Measurements from ENCODE around the gene PCSK1N. TPM values are rescaled to one million over a fixed set of nuclear protein-coding genes. Genes with fewer than 3 reads are reported as not detected.

The PCSK1N gene
- total RNA-seq, 1 donor from 2014 or later, result 4.5 TPM

DNA sequence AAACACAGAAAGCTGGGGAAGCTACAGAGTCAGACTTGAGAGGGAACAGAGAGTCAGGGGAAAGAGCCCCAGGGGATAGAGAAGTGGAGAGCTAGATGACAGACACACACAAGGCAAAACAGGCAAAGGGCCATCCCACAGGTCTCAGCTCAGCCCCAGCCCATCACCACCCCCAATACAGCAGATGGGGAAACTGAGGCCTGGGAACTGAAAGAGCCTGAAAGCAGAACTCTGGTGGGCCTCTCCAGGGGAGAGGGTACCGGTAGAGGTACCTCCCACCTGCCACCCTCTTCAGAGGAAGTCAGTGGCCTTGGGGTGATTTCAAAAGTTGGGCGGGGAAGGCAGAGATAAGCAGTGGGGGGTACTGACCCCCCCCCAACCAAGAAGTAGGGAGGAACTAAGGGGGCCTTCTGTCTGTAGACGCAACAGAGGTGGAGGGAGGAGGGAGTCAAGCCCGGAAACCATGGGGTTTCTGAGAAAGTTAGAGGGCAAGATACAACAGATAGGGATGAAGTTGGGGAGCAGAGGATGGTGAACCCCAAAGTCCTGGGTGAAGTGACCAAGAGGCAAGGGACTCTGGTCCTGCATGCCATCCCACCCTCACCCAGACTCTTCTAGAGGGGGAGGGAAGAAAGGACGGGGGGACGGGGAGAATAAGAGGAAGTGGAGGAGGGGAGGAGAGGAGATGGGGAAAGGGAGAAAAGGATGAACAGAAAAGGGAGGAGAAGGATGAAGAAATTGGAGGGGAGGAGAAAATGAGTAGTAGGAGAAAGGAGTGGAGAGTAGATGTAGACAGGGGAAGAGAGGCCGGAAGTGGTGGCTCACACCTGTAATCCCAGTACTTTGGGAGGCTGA lies 45.8 kb downstream of the PCSK1N start:
- DNase-seq (ENCODE audit: low spot score), result no peak

- no peak for DNase-seq (ENCODE audit: low spot score)
Observed at GRCh38 chrX:48787505-48788443, 47.6 kb downstream of the PCSK1N start.

DNA sequence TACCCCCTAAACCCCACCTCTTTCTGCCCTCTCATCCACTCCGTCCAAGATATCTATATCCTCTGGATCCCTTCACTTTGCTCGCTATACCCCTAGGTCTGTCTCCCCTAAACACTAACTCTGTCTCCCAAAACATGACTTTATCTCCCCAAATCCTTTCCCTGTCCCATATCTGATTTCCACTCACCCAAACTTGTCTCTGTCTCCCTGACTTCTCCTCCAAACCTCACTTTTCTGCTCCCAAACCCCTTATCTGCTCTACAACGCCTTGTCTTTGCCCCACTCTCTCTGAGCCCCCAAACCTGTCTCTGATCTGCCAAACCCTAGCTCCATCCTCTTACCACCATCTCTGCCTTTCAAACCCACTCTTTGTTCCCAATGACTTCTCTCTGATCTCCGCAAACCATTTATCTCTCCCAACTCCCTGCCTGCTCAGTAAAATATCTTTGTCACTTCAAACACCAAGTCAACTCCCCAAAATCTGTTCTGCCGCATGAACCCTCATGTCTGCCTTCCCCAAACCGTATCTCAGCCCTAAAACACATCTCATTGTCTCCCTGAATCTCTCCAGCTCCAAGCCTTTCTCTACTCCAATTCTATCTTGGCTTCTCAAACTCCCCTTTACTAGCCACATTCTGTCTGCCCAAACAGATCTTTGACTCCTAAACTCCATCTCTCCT lies 48.4 kb downstream of the PCSK1N start:
- DNase-seq (ENCODE audit: low spot score), result no peak

GRCh38 chrX:48786341-48786800 lies 49.0 kb downstream of the PCSK1N start, which contains the start of gene GATA1:
GATA1 (plus strand) TSS chrX:48786590; CDS start chrX:48791110, 4,520 bp downstream.
- DNase-seq (ENCODE audit: low spot score), result no peak

GRCh38 chrX:48785540-48786214 lies 49.7 kb downstream of the PCSK1N start:
- DNase-seq (ENCODE audit: low spot score), result no peak

GRCh38 chrX:48785186-48785539 lies 50.2 kb downstream of the PCSK1N start:
- DNase-seq (ENCODE audit: low spot score), result no peak

- no peak for DNase-seq (ENCODE audit: low spot score)
Observed at GRCh38 chrX:48784726-48785125, 50.7 kb downstream of the PCSK1N start.

- no peak for DNase-seq (ENCODE audit: low spot score)
Observed at GRCh38 chrX:48782795-48783194, 52.6 kb downstream of the PCSK1N start.

- DNase-seq (ENCODE audit: low spot score), result no peak
Observed at GRCh38 chrX:48782216-48782615, 53.2 kb downstream of the PCSK1N start.

DNA sequence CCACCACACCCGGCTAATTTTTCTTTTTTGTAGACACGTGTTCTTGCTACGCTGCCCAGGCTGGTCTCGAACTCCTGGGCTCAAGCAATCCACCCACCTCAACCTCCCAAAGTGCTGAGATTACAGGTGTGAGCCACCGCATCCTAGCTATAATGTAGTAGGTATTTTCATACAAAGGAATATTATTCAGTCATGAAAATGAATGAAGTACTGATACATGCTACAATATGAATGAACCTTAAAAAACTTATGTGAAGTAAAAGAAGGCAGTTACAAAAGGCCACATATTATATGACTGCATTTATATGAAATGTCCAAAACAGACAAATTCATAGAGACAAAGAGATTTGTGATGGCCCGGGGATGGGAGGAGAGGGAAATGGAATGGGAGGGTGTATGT lies 53.7 kb downstream of the PCSK1N start:
- DNase-seq (ENCODE audit: low spot score), result no peak

Other genes starting within 250 kb of the PCSK1N start
- gene WDR13, start 238.1 kb downstream of the PCSK1N start, total RNA-seq, result 127 TPM
- 4.8 TPM for gene WAS, start 151.8 kb downstream of the PCSK1N start, total RNA-seq
- gene SUV39H1, start 138.9 kb downstream of the PCSK1N start, total RNA-seq, result 4.1 TPM
- not detected for gene GLOD5, start 73.9 kb downstream of the PCSK1N start, total RNA-seq
- not detected for gene GATA1, start 49.0 kb downstream of the PCSK1N start, total RNA-seq
- 96.8 TPM for gene HDAC6, start 33.5 kb downstream of the PCSK1N start, total RNA-seq
- gene ERAS, start 9.1 kb downstream of the PCSK1N start, total RNA-seq, result not detected
- 50.6 TPM for gene TIMM17B, start 62.2 kb upstream of the PCSK1N start, total RNA-seq
- gene PQBP1, start 62.3 kb upstream of the PCSK1N start, total RNA-seq, result 65.1 TPM
- 38.4 TPM for gene SLC35A2, start 76.0 kb upstream of the PCSK1N start, total RNA-seq
- gene PIM2, start 83.4 kb upstream of the PCSK1N start, total RNA-seq, result 13.6 TPM
- gene OTUD5, start 122.0 kb upstream of the PCSK1N start, total RNA-seq, result 53.8 TPM
- gene KCND1, start 136.2 kb upstream of the PCSK1N start, total RNA-seq, result 3.4 TPM
- 56.8 TPM for gene GRIPAP1, start 166.7 kb upstream of the PCSK1N start, total RNA-seq
- 45.2 TPM for gene TFE3, start 207.7 kb upstream of the PCSK1N start, total RNA-seq
- gene CCDC120, start 223.4 kb upstream of the PCSK1N start, total RNA-seq, result 16.9 TPM
- gene PRAF2, start 238.4 kb upstream of the PCSK1N start, total RNA-seq, result 20.9 TPM
- gene WDR45, start 244.3 kb upstream of the PCSK1N start, total RNA-seq, result 60.8 TPM